ENCODE data around the gene CHST14. TPM values are rescaled to one million over a fixed set of nuclear protein-coding genes. Genes with fewer than 3 reads are reported as not detected.

The CHST14 gene
- total and polyA plus RNA-seq, 3 donors from 2014 or later: 5.4 to 16.7 (median 13.0) TPM

- Histone ChIP-seq H3K36me3 (ENCODE audit: low read depth, missing control alignments) (no peaks in the 10 kb centered on the region), H3K4me1 (peaks cover 4% of the 10 kb centered on the region), H3K27me3 (no peaks in the 10 kb centered on the region), H3K27ac (no peak overlapping the region), H3K9me3 (no peaks in the 10 kb centered on the region), H3K4me3 (no peak overlapping the region)
- WGBS, 2 donors: 95 to 96% methylated on average over 14 to 21 of the region's 21 CpGs
- no peak for DNase-seq
- intact Hi-C loops (cut with DNase I; ENCODE audit: low total_unique reads): no loop called here
- TF ChIP-seq POLR2A (IDR thresholded peaks at IDR 0.05) (no peak), CTCF (IDR thresholded peaks at IDR 0.05) (no peak)
These were observed 8.8 kb upstream of the CHST14 start for GRCh38 chr15:40461958-40462357.

GRCh38 chr15:40463279-40463678 lies 7.5 kb upstream of the CHST14 start:
- Histone ChIP-seq H3K4me3 (no peak overlapping the region), H3K4me1 (peaks cover 2% of the 10 kb centered on the region), H3K27me3 (no peaks in the 10 kb centered on the region), H3K9me3 (no peaks in the 10 kb centered on the region), H3K27ac (no peak overlapping the region), H3K36me3 (ENCODE audit: low read depth, missing control alignments) (no peaks in the 10 kb centered on the region)
- no peak for DNase-seq
- WGBS, 2 donors: 94 to 96% methylated on average over 2 of the region's 2 CpGs
- TF ChIP-seq CTCF (IDR thresholded peaks at IDR 0.05) (no peak), POLR2A (IDR thresholded peaks at IDR 0.05) (no peak)
- intact Hi-C loops (cut with DNase I; ENCODE audit: low total_unique reads): no loop called here

- intact Hi-C loops (cut with DNase I; ENCODE audit: low total_unique reads): no loop called here
- Histone ChIP-seq H3K9me3 (no peaks in the 10 kb centered on the region), H3K27me3 (no peaks in the 10 kb centered on the region), H3K27ac (no peak overlapping the region), H3K4me1 (peaks cover 2% of the 10 kb centered on the region), H3K4me3 (no peak overlapping the region), H3K36me3 (ENCODE audit: low read depth, missing control alignments) (no peaks in the 10 kb centered on the region)
- no peak for TF ChIP-seq POLR2A (IDR thresholded peaks at IDR 0.05)
- TF ChIP-seq CTCF (IDR thresholded peaks at IDR 0.05): no peak
- DNase-seq: no peak
- 86 to 96% methylated on average over 9 to 14 of the region's 14 CpGs for WGBS, 2 donors
These were observed 6.8 kb upstream of the CHST14 start for GRCh38 chr15:40463886-40464545.

- H3K9me3 ChIP-seq: no peaks in the 10 kb centered on the region
- intact Hi-C loops (cut with DNase I; ENCODE audit: low total_unique reads): no loop called here
- H3K27me3 ChIP-seq: no peaks in the 10 kb centered on the region
- H3K27ac ChIP-seq: no peak overlapping the region
- WGBS, 2 donors: 96 to 100% methylated on average over 3 of the region's 3 CpGs
- no peaks in the 10 kb centered on the region for H3K36me3 ChIP-seq (ENCODE audit: low read depth, missing control alignments)
- DNase-seq: no peak
- TF ChIP-seq POLR2A (IDR thresholded peaks at IDR 0.05) (no peak), CTCF (IDR thresholded peaks at IDR 0.05) (no peak)
- H3K4me3 ChIP-seq: no peak overlapping the region
- peaks cover 2% of the 10 kb centered on the region for H3K4me1 ChIP-seq
These were observed 6.1 kb upstream of the CHST14 start for GRCh38 chr15:40464595-40465185.

GRCh38 chr15:40465939-40466338 lies 4.8 kb upstream of the CHST14 start:
- TF ChIP-seq POLR2A (IDR thresholded peaks at IDR 0.05) (no peak), CTCF (IDR thresholded peaks at IDR 0.05) (no peak)
- no peak for DNase-seq
- no peak overlapping the region for H3K27ac ChIP-seq
- H3K27me3 ChIP-seq: no peaks in the 10 kb centered on the region
- intact Hi-C loops (cut with DNase I; ENCODE audit: low total_unique reads): no loop called here
- H3K4me1 ChIP-seq: peaks cover 8% of the 10 kb centered on the region
- no peaks in the 10 kb centered on the region for H3K9me3 ChIP-seq
- WGBS, 2 donors: 95 to 96% methylated on average over 8 to 10 of the region's 10 CpGs
- H3K4me3 ChIP-seq: no peak overlapping the region
- H3K36me3 ChIP-seq (ENCODE audit: low read depth, missing control alignments): no peaks in the 10 kb centered on the region
